Upper lobe of left lung (tissue), 6 donors: ENCODE data around the gene DCAF6. TPM values are rescaled to one million over a fixed set of nuclear protein-coding genes. Genes with fewer than 3 reads are reported as not detected.

Experiments used
- ATAC-seq, 2 donors: fragments of 200-7000 bp; cut with Tn5 transposase; one replicate each; pipeline ENCODE4 v1.9.1; 2022; ENCODE audit warnings: mild to moderate bottlenecking in 2 of 2, moderate library complexity in 2 of 2; ENCODE audit not compliant: low FRiP score in 2 of 2
- DNase-seq, 2 donors: peaks; one replicate each; pipeline ENCODE4 v3.0.0-alpha.2; 2019 to 2020
- H3K27ac ChIP-seq, 4 donors: fragments of 200-600 bp; sonication (generic); one replicate each; pipeline ENCODE4 v1.5.1; 2016 to 2019
- H3K27me3 ChIP-seq, 4 donors: fragments of 200-600 bp; sonication (generic); one replicate each; pipeline ENCODE4 v1.5.1; 2017 to 2019
- H3K36me3 ChIP-seq, 4 donors: fragments of 200-600 bp; sonication (generic); one replicate each; pipeline ENCODE4 v1.5.1; 2016 to 2019
- H3K4me1 ChIP-seq, 4 donors: fragments of 200-600 bp; sonication (generic); one replicate each; pipeline ENCODE4 v1.5.1; 2018 to 2019
- H3K4me3 ChIP-seq, 4 donors: fragments of 200-600 bp; sonication (generic); one replicate each; pipeline ENCODE4 v1.5.1; 2017 to 2019; ENCODE audit warnings: mild to moderate bottlenecking in 2 of 4, moderate library complexity in 1 of 4
- H3K9me3 ChIP-seq, 4 donors: fragments of 200-600 bp; sonication (generic); one replicate each; pipeline ENCODE4 v1.5.1; 2018 to 2019
- EP300 ChIP-seq, 4 donors: sonication (generic); formaldehyde crosslinking; IDR thresholded peaks; one replicate each; pipeline ENCODE4 v1.5.1; 2017; ENCODE audit warnings: antibody characterized with exemption in 4 of 4, control low read depth in 2 of 4
- POLR2A ChIP-seq, 4 donors: fragments of 450-650 bp; IDR thresholded peaks; one replicate each; pipeline ENCODE4 v1.5.1; 2016 to 2017; ENCODE audit warnings: antibody characterized with exemption in 4 of 4, mild to moderate bottlenecking in 2 of 4
- POLR2AphosphoS5 ChIP-seq, 2 donors: sonication (generic); formaldehyde crosslinking; IDR thresholded peaks; one replicate each; pipeline ENCODE4 v1.5.1; 2017; ENCODE audit warnings: antibody characterized with exemption in 2 of 2
- WGBS, 2 donors: methylation state at CpG; one replicate each; pipeline ENCODE4 v1.1.5; 2017 to 2018; 5-methylcytosine and 5-hydroxymethylcytosine counted together
- total RNA-seq, 6 donors: library from RNA; depleted of rRNA in 4 of 6; stranded (reverse); fragments of >200 nt in 4 of 6; gene quantifications; one replicate each; pipeline versions ENCODE4 v1.1.0 to v1.2.1, GENCODE V29; 2016 to 2021
- TF ChIP-seq, protein P1 (sequence below), 6 experiments: fragments of 450-650 bp in 4 of 6; fragments of 200-600 bp in 2 of 6; sonication (generic) in 2 of 6; IDR thresholded peaks; one replicate each; pipeline ENCODE4 v1.5.1; 2016 to 2019; ENCODE audit warnings: antibody characterized with exemption in 6 of 6
- donor health status: DM: no; HTN: no; CAD: no; lungs with moderate emphysema.
- donor health status: DM: no; HTN: yes; CAD: no; lungs with severe emphysema.

Gene DCAF6
- total RNA-seq, 6 donors from 2014 or later: 37.5 to 110 (median 55.5) TPM

DNA sequence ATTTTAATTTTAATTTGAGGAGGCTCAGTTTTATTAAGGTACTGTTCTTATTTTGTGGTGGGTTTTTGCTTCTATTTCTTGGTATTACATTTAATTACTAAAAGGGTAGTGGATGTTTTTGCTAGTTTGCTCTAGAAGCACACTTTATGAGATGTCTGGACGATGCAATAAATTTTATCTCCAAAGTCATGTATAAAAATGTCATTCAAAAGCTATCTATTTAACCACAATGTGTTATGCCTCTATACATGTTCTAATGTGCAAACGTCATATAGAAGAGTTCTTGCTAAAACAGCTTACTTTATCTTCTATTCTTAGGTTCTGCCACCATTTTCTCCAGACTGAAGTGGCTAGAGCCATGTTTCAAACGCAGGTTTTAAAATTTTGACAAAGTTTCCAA lies 13.3 kb downstream of the DCAF6 start:
- Histone ChIP-seq H3K27me3 (no peaks in the 10 kb centered on the region), H3K4me1 (peaks cover 0 to 14% (median 11%) of the 10 kb centered on the region in 4 donors), H3K9me3 (no peaks in the 10 kb centered on the region), H3K36me3 (peaks cover 2 to 38% (median 9%) of the 10 kb centered on the region in 4 donors), H3K4me3 (no peak overlapping the region), H3K27ac (no peak overlapping the region)
- TF ChIP-seq POLR2A (IDR thresholded peaks at IDR 0.05) (no peak), POLR2AphosphoS5 (IDR thresholded peaks at IDR 0.05) (no peak), EP300 (IDR thresholded peaks at IDR 0.05) (no peak)
- TF ChIP-seq, protein P1, sequence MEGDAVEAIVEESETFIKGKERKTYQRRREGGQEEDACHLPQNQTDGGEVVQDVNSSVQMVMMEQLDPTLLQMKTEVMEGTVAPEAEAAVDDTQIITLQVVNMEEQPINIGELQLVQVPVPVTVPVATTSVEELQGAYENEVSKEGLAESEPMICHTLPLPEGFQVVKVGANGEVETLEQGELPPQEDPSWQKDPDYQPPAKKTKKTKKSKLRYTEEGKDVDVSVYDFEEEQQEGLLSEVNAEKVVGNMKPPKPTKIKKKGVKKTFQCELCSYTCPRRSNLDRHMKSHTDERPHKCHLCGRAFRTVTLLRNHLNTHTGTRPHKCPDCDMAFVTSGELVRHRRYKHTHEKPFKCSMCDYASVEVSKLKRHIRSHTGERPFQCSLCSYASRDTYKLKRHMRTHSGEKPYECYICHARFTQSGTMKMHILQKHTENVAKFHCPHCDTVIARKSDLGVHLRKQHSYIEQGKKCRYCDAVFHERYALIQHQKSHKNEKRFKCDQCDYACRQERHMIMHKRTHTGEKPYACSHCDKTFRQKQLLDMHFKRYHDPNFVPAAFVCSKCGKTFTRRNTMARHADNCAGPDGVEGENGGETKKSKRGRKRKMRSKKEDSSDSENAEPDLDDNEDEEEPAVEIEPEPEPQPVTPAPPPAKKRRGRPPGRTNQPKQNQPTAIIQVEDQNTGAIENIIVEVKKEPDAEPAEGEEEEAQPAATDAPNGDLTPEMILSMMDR (IDR thresholded peaks at IDR 0.05): no peak
- DNase-seq (no peak), ATAC-seq (no peak)
- WGBS, 2 donors: 93 to 97% methylated on average over 3 of the region's 3 CpGs

DNA sequence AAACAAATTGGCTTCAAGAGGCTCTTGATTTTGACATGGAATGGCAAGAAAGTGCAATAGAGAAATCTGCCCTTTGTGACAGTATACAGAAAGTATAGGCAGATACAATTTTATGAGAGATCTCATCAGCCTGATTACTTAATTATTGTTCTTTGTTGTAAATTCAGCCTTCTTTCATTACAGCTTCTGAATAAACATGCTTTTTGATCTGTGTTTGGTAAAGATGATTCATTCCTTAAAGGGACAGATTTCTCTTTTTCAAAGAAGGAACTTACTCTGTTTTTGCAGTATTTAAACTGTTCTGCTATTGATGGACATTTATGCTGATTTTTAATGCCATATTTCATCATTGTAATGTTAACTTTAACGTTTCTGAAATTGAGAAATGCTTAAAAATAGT lies 14.1 kb downstream of the DCAF6 start:
- no peak for TF ChIP-seq EP300 (IDR thresholded peaks at IDR 0.05)
- TF ChIP-seq, protein P1 (IDR thresholded peaks at IDR 0.05): no peak
- TF ChIP-seq POLR2AphosphoS5 (IDR thresholded peaks at IDR 0.05): no peak
- no peak for TF ChIP-seq POLR2A (IDR thresholded peaks at IDR 0.05)
- Histone ChIP-seq H3K4me3 (no peak overlapping the region), H3K27ac (no peak overlapping the region), H3K9me3 (no peaks in the 10 kb centered on the region), H3K4me1 (peaks cover 0 to 14% (median 11%) of the 10 kb centered on the region in 4 donors), H3K27me3 (no peaks in the 10 kb centered on the region), H3K36me3 (peaks cover 3 to 43% (median 9%) of the 10 kb centered on the region in 4 donors)
- 32 to 55% methylated on average over 1 of the region's 1 CpG for WGBS, 2 donors
- ATAC-seq: no peak
- DNase-seq: no peak

DNA sequence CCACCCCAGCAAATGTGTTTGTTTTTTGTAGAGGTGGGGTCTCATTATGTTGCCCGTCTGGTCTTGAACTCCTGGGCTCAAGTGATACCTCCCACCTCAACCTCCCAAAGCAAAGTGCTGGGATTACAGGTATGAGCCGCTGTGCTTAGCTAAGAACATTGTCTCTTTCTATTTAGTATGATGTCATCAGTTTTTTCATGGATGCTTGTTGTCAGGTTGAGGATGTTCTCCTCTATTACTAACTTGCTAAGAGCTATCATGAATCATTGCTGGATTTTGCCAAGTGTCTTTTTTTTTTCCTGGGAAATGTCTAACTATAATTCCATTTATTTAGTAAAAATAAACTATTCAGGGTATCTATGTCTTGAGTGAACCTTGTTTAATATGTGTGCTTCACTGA lies 19.4 kb downstream of the DCAF6 start:
- 91 to 100% methylated on average over 2 of the region's 2 CpGs for WGBS, 2 donors
- Histone ChIP-seq H3K9me3 (no peaks in the 10 kb centered on the region), H3K4me3 (no peak overlapping the region), H3K36me3 (peaks cover 3 to 38% (median 9%) of the 10 kb centered on the region in 4 donors), H3K27me3 (no peaks in the 10 kb centered on the region), H3K27ac (no peak overlapping the region), H3K4me1 (peaks cover 3 to 5% (median 4%) of the 10 kb centered on the region in 4 donors)
- ATAC-seq (no peak), DNase-seq (no peak)
- TF ChIP-seq POLR2A (IDR thresholded peaks at IDR 0.05) (no peak), EP300 (IDR thresholded peaks at IDR 0.05) (no peak), POLR2AphosphoS5 (IDR thresholded peaks at IDR 0.05) (no peak)
- TF ChIP-seq, protein P1 (IDR thresholded peaks at IDR 0.05): no peak

DNA sequence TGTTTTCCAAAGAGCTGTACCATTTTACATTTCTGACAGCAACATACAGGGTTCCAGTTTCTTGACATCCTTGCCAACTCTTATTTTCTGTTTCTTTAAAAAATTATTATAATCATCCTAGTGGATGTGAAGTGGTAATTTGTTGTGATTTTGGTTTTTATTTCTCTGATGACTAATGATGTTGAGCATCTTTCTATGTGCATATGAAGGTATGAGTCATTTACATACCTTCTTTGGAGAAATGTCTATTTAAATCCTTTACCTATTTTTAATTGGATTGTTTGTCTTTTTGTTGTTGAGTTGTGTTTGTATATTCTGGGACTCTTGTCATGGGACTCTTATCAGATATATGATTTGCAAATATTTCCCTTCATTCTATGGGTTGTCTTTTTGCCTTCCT lies 21.2 kb downstream of the DCAF6 start:
- DNase-seq (no peak), ATAC-seq (no peak)

More for the DNA sequence above, 21.2 kb downstream of the DCAF6 start:
- peaks cover 3 to 25% (median 9%) of the 10 kb centered on the region in 4 donors for H3K36me3 ChIP-seq
- H3K27me3 ChIP-seq: no peaks in the 10 kb centered on the region
- no peak overlapping the region for H3K27ac ChIP-seq
- no peak overlapping the region for H3K4me3 ChIP-seq
- H3K9me3 ChIP-seq: no peaks in the 10 kb centered on the region
- H3K4me1 ChIP-seq: peaks cover 0 to 3% (median 0%) of the 10 kb centered on the region in 4 donors
- no peak for TF ChIP-seq POLR2A (IDR thresholded peaks at IDR 0.05)
- no peak for TF ChIP-seq POLR2AphosphoS5 (IDR thresholded peaks at IDR 0.05)
- no peak for TF ChIP-seq EP300 (IDR thresholded peaks at IDR 0.05)
- TF ChIP-seq, protein P1 (IDR thresholded peaks at IDR 0.05): no peak
